ENCODE measurements around the gene RAI1. TPM values are rescaled to one million over a fixed set of nuclear protein-coding genes. Genes with fewer than 3 reads are reported as not detected.

Gene RAI1
- total RNA-seq, 1 experiment from 2014 or later: 46.8 TPM

- DNase-seq (ENCODE audit: low spot score): no peak
- Histone ChIP-seq H3K27me3 (replicated peaks; ENCODE audit: insufficient read depth, low read depth, low read length, poor library complexity) (no peaks in the 10 kb centered on the region), H3K4me3 (ENCODE audit: low read depth, low read length, poor library complexity, severe bottlenecking) (no peak overlapping the region), H3K36me3 (ENCODE audit: insufficient read depth, low read length, poor library complexity, severe bottlenecking) (peaks cover 95% of the 10 kb centered on the region), H3K4me1 (ENCODE audit: insufficient read depth, low read length, poor library complexity, severe bottlenecking) (peaks cover 55% of the 10 kb centered on the region), H3K9me3 (ENCODE audit: low read depth, low read length, poor library complexity, severe bottlenecking) (no peaks in the 10 kb centered on the region), H3K27ac (ENCODE audit: low read depth, low read length, poor library complexity, severe bottlenecking) (peak overlapping the region; percentile 83)
- no TSS peak for BruUV-seq (replicated peaks)
- no peak for TF ChIP-seq CTCF (conservative IDR thresholded peaks at IDR 0.05; ENCODE audit: low read depth, low read length)
- TF ChIP-seq EZH2 (IDR thresholded peaks at IDR 0.05; ENCODE audit: borderline replicate concordance, low read depth, low read length, poor library complexity, severe bottlenecking): no peak
- ChIA-PET CTCF (no interaction called here), POLR2A (ENCODE audit: low non-redundant PET) (no interaction called here)
- intact Hi-C loops (cut with micrococcal nuclease; ENCODE audit: unreplicated experiment): no loop called here
Measured at GRCh38 chr17:17816831-17817551, 135.7 kb downstream of the RAI1 start.

GRCh38 chr17:17817552-17817947 lies 136.3 kb downstream of the RAI1 start:
- DNase-seq (ENCODE audit: low spot score): no peak
- Histone ChIP-seq H3K27ac (ENCODE audit: low read depth, low read length, poor library complexity, severe bottlenecking) (peak overlapping the region; percentile 83), H3K4me3 (ENCODE audit: low read depth, low read length, poor library complexity, severe bottlenecking) (no peak overlapping the region), H3K27me3 (replicated peaks; ENCODE audit: insufficient read depth, low read depth, low read length, poor library complexity) (no peaks in the 10 kb centered on the region), H3K4me1 (ENCODE audit: insufficient read depth, low read length, poor library complexity, severe bottlenecking) (peaks cover 55% of the 10 kb centered on the region), H3K9me3 (ENCODE audit: low read depth, low read length, poor library complexity, severe bottlenecking) (no peaks in the 10 kb centered on the region), H3K36me3 (ENCODE audit: insufficient read depth, low read length, poor library complexity, severe bottlenecking) (peaks cover 95% of the 10 kb centered on the region)
- ChIA-PET POLR2A (ENCODE audit: low non-redundant PET) (no interaction called here), CTCF (interaction anchor here (1.4 kb wide), 1 partner anchor 102 kb away, joined by 4 read pairs; no protein-coding TSS in a partner anchor)
- TF ChIP-seq EZH2 (IDR thresholded peaks at IDR 0.05; ENCODE audit: borderline replicate concordance, low read depth, low read length, poor library complexity, severe bottlenecking) (no peak), CTCF (conservative IDR thresholded peaks at IDR 0.05; ENCODE audit: low read depth, low read length) (no peak)
- BruUV-seq (replicated peaks): no TSS peak
- intact Hi-C loops (cut with micrococcal nuclease; ENCODE audit: unreplicated experiment): no loop called here

DNA sequence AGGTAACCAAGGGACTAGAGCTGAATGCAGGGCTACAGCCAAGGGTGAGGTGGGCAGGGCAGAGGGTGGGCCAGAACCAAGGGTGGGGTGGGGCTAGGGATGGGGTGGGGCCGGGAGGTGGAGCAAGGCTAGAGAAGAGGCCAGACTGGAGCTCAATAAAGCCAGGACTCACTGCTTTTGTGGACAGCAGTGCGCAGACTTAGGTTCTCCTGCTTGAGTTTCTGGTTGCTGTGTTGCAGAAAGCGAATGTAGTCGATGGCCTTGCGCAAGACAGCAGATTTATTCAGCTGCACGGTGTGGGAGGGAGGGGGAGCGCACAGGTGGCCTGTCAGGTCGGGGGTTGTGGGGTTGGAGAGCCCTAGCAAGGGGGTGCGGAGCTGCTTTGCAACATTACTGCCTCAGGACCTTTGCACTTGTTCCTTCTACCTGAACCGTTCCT lies 136.8 kb downstream of the RAI1 start:
- H3K36me3 ChIP-seq (ENCODE audit: insufficient read depth, low read length, poor library complexity, severe bottlenecking): peaks cover 92% of the 10 kb centered on the region
- intact Hi-C loops (cut with micrococcal nuclease; ENCODE audit: unreplicated experiment): no loop called here
- no peak overlapping the region for H3K4me3 ChIP-seq (ENCODE audit: low read depth, low read length, poor library complexity, severe bottlenecking)
- CTCF ChIA-PET: interaction anchor here (1.4 kb wide), 1 partner anchor 101 kb away, joined by 4 read pairs; no protein-coding TSS in a partner anchor
- H3K27me3 ChIP-seq (replicated peaks; ENCODE audit: insufficient read depth, low read depth, low read length, poor library complexity): no peaks in the 10 kb centered on the region
- no peak for DNase-seq (ENCODE audit: low spot score)
- H3K27ac ChIP-seq (ENCODE audit: low read depth, low read length, poor library complexity, severe bottlenecking): peak overlapping the region; percentile 83
- peaks cover 52% of the 10 kb centered on the region for H3K4me1 ChIP-seq (ENCODE audit: insufficient read depth, low read length, poor library complexity, severe bottlenecking)
- POLR2A ChIA-PET (ENCODE audit: low non-redundant PET): no interaction called here
- no TSS peak for BruUV-seq (replicated peaks)
- no peaks in the 10 kb centered on the region for H3K9me3 ChIP-seq (ENCODE audit: low read depth, low read length, poor library complexity, severe bottlenecking)
- TF ChIP-seq CTCF (conservative IDR thresholded peaks at IDR 0.05; ENCODE audit: low read depth, low read length) (no peak), EZH2 (IDR thresholded peaks at IDR 0.05; ENCODE audit: borderline replicate concordance, low read depth, low read length, poor library complexity, severe bottlenecking) (no peak)
